Ovary (tissue), 3 donors: Measurements from ENCODE around the gene JPH3.

Experiments used
- EP300 ChIP-seq: sonication (generic); formaldehyde crosslinking; IDR thresholded peaks from one replicate; pipeline ENCODE4 v1.6.1; 2017; ENCODE audit warnings: antibody characterized with exemption
- POLR2A ChIP-seq: fragments of 450-650 bp; IDR thresholded peaks from one replicate; pipeline ENCODE4 v1.6.1; 2017; ENCODE audit warnings: antibody characterized with exemption, mild to moderate bottlenecking, moderate library complexity
- TF ChIP-seq, protein P1 (sequence below), 3 donors: fragments of 450-650 bp in 2 of 3; fragments of 200-600 bp in 1 of 3; IDR thresholded peaks; one replicate each; pipeline versions ENCODE4 v1.5.1 to v1.8.0; 2016 to 2022; ENCODE audit warnings: antibody characterized with exemption in 3 of 3, mild to moderate bottlenecking in 1 of 3
- donor health status: DM: no; HTN: no; CAD: no.

DNA sequence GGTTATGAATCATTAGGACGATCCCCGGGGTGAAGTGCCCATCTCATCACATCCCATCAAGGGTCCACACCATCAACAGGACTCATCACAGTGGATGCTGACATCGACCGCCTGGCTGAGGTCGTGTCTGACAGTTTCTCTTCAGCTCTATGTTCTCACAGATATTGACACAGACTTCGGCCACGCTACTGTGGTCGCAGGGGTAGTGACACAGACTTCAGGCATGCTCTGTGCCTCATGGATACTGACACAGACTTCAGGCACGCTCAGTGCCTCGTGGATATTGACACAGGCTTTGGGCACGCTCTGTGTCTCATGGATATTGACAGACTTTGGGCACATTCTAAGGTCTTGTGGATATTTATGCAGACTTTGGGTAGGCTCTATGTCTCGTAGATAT, 113.3 kb downstream of the JPH3 start:
- TF ChIP-seq, protein P1, sequence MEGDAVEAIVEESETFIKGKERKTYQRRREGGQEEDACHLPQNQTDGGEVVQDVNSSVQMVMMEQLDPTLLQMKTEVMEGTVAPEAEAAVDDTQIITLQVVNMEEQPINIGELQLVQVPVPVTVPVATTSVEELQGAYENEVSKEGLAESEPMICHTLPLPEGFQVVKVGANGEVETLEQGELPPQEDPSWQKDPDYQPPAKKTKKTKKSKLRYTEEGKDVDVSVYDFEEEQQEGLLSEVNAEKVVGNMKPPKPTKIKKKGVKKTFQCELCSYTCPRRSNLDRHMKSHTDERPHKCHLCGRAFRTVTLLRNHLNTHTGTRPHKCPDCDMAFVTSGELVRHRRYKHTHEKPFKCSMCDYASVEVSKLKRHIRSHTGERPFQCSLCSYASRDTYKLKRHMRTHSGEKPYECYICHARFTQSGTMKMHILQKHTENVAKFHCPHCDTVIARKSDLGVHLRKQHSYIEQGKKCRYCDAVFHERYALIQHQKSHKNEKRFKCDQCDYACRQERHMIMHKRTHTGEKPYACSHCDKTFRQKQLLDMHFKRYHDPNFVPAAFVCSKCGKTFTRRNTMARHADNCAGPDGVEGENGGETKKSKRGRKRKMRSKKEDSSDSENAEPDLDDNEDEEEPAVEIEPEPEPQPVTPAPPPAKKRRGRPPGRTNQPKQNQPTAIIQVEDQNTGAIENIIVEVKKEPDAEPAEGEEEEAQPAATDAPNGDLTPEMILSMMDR (IDR thresholded peaks at IDR 0.05), result no peak
- TF ChIP-seq POLR2A (no peak), EP300 (no peak)
